Stimulated activated CD8-positive, alpha-beta memory T cell treated with anti-CD3 and anti-CD28 coated beads, Interleukin-2, amount 100 ng/mL, for 1 hour (primary cell): ENCODE results near the gene NUP205.
A peak's percentile ranks its signal among the peaks of the same experiment; 100 is the strongest.

Source experiments
- DNase-seq, 2 donors: peaks; one replicate each; pipeline ENCODE4 v3.0.0-alpha.2; 2020; ENCODE audit warnings: low read depth in 2 of 2

NUP205 gene

GRCh38 chr7:135539629-135540028 is 18.1 kb upstream of the NUP205 start:
- no peak for DNase-seq

DNA sequence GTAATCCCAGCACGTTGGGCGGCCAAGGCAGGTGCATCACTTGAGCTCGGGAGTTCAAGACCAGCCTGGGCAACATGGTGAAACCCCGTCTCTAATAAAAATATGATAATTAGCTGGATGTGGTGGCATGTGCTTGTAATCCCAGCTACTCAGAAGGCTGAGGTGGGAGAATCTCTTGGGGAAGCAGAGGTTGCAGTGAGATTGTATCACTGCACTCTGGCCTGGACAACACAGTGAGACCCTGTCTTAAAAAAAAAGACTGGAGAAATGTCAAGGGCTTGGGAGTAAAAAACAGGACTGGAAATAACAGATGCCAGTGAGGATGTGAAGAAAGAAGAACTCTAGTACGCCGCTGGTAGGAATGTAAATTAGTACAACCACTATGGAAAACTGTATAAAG is 16.7 kb upstream of the NUP205 start:
- no peak for DNase-seq

GRCh38 chr7:135550196-135550595 is 7.5 kb upstream of the NUP205 start:
- DNase-seq: no peak

- DNase-seq: no peak
Measured at GRCh38 chr7:135552148-135552547, 5.6 kb upstream of the NUP205 start.

DNA sequence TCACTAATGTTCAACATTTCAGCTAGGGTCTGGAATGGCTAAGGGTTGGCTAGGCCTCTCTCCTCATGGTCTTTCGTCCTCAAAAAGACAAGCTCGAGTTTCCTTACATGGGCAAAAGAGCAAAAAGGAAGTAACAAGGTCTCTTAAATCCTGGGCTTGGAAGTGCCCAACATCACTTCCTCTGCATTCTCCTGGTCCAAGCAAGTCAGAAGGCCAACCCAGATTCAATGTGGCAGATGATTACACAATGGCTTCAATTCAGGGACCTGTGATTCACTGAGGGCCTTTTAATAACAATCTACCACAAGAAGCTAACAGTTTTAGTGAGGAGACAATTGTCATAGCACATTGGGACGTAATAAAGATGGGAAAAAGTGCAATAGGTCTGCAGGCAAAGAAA is 4.4 kb upstream of the NUP205 start:
- DNase-seq: no peak

- DNase-seq: peak; percentile 23 to 36
Measured at GRCh38 chr7:135558337-135558767, 635 bp downstream of the NUP205 start.

GRCh38 chr7:135558881-135559280 is 1.2 kb downstream of the NUP205 start:
- DNase-seq: no peak

DNA sequence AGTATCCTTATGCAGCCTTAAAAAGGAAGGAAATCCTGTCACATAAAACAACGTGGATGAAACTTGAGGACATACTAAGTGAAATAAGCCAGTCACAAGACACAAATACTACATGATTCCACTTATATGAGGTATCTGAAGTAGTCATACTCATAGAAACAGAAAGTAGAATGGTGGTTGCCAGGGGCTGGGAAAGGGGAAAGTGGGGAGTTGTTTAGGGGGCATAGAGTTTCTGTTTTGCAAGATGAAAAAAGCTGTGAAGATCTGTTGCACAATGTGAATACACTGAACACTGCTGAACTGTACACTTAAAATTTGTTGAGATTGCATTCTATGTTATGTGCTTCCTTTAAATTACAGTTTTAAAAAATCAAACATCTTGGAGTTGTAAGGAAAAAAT is 2.9 kb downstream of the NUP205 start:
- DNase-seq: no peak

DNA sequence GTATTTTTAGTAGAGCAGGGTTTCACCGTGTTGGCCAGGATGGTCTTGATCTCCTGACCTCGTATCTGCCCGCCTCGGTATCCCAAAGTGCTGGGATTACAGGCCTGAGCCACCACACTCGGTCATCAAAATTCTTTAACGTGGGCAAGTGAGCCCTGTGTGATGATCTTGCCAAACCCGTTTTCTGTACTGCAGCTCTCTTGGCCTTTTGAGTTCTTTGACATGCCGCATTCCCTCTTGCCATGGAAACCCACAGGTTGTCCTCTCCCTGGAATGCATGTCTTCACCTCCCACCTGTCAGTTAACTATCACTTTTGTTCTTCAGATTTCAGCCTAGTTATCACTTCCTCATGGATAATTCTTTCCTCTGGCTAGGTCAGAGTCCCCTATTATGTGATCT is 5.0 kb downstream of the NUP205 start:
- no peak for DNase-seq

DNA sequence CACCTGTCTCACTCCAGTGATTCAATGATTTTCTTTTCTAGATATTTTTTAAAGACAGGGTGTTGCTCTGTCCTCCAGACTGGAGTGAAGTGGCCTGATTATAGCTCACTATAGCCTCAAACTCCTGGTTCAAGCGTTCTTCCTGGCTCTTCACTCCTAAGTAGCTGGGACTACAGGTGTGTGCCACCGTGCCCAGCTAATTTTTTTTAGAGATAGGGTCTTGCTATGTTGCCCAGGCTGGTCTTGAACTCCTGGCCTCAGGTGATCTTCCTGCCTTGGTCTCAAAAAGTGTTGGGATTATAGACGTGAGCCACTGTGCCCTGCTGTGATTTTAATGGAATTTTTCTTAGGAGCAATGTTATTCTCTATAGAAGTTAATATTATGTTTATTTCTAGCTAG is 14.1 kb downstream of the NUP205 start:
- DNase-seq: no peak

GRCh38 chr7:135573541-135573940 is 15.8 kb downstream of the NUP205 start:
- DNase-seq: no peak

- no peak for DNase-seq
Measured at GRCh38 chr7:135575296-135575695, 17.6 kb downstream of the NUP205 start.

DNA sequence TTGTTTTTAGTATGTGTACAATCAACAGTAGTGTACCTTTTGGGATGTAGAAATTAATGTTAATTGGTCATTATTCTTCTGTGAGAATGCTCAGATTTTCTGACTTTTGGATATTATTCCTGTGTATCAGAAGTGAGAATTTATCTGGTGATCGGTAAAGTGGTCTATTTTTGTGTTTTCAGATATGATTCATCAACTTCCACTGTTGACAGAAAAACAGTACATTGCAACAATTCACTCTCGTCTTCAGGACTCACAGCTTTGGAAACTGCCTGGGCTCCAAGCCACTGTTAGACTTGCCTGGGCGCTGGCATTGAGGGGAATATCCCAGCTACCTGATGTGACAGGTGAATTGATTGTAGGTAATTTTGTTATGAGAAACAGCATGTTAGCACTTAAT is 20.9 kb downstream of the NUP205 start:
- no peak for DNase-seq

DNA sequence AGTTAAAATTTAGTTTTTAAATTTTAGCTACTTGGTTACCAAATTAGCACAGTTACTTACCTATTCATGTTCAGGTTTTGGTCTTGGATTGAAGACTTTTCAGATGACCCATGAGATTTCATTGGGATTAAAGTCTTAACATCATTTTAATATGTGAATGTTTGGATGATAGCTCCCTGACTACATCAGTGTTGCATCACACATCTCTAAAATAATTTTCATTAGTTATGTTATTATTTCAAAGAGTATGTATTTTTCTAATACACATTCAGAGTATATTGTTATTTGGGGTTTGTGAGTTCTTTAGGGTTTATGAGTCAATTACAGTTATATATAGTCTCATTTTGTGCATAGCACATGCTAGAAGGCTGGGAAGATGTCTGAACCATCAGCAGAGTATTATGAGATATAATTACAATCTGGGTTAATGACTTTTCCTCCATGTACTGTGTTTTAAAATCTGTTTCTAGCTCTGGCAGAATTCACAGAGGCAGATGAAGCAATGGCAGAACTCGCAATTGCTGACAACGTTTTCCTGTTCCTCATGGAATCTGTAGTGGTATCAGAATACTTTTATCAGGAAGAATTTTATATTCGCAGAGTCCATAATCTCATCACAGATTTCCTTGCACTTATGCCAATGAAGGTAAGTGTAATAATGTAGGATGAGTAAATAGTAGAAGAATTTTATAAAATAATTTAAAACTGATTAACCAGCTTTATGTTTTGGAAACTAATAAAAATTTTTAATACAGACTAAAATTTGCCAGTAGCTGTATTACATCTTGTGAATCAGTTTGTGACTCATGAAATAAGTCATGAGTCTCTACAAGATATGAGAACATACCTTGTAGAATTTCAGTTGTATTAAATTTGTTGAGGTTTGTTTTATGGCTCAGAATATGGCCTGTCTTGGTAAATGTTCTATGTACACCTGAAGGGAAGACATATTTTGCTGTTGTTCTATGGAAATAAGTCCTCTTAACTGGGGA is 26.9 kb downstream of the NUP205 start:
- DNase-seq: no peak

DNA sequence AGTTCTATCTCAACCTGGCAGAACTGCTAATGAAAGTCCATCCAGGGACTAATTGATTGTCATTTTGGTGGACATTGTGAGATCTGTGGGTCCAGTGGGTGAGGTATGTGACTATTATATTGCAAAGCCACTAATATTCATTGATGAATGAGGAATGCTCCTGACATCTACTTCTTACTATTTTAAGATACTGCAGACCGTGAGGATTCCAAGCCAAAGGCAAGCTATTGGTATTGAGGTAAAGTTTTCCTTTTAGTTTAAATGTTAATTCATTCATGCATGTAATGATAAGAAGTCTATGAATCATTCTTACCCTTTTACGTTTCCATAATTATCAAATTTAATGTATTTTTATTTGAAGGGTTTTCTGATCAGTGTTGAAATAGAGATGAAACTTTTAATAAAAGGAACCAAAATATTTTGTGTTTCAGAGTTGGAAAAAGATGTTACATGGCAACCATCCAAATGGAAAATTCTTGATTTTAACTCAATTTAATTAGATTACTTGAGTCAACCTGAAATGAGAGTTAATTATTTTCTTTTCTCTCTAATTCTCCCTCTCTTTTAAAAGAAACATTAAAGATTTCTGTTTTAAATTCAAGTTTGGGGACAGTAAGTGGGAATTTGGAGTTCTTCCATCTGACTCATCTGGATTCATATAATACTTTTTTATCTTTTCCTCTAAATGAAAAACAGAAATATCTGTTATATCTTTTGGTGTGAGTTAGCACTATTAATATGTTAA is 39.6 kb downstream of the NUP205 start:
- DNase-seq: no peak

GRCh38 chr7:135597926-135598305 is 40.2 kb downstream of the NUP205 start:
- no peak for DNase-seq

GRCh38 chr7:135599471-135599870 is 41.8 kb downstream of the NUP205 start:
- DNase-seq: no peak

- no peak for DNase-seq
Measured at GRCh38 chr7:135600226-135600625, 42.5 kb downstream of the NUP205 start.

GRCh38 chr7:135601182-135601581 is 43.5 kb downstream of the NUP205 start:
- no peak for DNase-seq

GRCh38 chr7:135602304-135602703 is 44.6 kb downstream of the NUP205 start:
- DNase-seq: no peak

DNA sequence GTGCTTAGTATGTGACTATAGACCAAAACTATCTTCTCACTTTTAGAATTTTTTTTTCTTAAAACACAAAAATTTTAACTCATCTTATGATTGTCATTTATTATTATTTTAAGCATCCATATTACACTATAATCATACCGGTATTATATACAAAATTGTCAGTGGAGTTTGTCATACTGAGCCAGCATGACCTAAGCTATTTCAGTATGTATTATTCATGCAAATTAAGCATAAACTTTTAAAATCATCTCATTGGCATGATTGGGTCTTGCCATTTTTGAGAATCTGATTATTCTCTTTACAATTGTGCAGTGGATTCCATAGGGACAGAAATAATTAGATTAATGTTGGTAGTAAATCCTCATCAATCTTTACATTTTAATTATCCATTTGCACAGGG is 58.4 kb downstream of the NUP205 start:
- DNase-seq: no peak

DNA sequence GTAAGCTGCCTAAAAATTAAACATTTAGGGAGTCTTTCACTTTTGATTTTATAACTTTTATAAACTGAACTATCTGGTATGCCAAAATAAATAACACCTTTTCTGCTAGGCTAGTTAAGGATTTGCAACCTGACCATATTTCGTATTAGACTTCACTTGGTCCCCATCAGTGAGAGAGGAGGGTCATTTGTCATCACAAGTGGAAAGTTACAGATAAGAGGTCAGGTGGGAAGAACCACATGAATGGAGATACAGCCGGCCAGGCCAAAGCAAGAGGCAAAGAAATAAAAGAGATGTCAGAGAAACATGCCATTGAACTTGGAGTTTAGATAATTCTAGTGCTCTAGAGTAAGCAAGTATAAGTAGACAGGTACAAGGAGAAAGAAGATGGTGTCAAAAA is 60.1 kb downstream of the NUP205 start:
- no peak for DNase-seq

DNA sequence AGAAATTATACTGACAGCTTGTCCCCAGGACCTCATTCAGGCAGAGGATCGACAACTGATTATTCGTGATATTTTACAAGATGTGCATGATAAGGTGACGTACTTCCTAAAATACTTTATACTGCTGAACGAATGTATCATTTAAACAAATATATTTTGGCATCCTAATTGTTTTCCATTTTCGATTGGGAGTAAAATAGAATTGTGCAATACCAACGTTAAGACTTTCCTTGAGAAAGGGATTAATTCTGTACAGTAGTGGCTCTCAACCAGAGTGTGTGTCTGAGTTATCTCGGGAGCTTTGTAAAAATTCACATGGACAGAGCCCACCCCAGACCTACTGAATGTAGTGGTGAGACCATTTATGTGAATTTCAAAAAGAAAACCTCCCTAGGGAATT is 60.8 kb downstream of the NUP205 start:
- no peak for DNase-seq
